Astrocyte of the hippocampus (primary cell): ENCODE measurements around the gene MMP1.

Experiments used
- DNase-seq: peaks from one replicate; pipeline ENCODE4 v3.0.0; 2011; ENCODE audit warnings: low read depth, low spot score

The MMP1 gene

DNA sequence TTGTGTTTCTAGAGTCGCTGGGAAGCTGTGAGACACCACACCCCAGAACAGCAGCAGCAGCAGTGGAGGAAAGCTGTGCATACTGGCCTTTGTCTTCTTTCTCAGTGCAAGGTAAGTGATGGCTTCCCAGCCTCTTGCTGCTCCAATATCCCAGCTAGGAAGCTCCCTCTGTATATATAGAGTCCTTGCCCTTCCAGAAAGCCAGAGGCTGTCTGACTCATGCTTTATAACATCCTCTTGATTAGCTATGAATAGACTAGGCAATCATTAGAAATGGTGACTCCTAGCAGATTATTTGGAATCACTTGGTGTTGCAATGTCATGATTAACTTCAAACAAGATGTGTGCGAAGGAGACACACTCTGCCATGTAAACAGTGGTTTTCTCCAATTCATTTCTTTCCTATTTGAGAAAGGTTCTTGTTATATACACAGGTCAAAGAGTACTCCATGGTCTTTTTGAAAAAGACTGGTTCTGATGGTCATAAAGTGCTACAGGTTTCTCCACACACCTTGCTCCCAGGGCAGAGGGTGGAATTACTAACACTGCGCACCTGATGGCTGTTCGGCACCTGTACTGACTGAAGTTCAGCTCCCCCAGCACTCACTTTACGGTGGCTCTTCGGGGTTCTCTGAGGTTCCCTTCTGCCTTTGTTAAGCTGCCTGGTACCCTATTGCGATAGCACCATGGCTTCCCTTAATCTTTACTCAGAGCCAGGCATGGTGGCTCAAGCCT is at the start of gene MMP1:
TSS of gene MMP1 (minus strand) at position 149 of the 735 bp plus-strand sequence. CDS start at position 81, 68 bp downstream.
- peak; percentile 17 for DNase-seq

DNA sequence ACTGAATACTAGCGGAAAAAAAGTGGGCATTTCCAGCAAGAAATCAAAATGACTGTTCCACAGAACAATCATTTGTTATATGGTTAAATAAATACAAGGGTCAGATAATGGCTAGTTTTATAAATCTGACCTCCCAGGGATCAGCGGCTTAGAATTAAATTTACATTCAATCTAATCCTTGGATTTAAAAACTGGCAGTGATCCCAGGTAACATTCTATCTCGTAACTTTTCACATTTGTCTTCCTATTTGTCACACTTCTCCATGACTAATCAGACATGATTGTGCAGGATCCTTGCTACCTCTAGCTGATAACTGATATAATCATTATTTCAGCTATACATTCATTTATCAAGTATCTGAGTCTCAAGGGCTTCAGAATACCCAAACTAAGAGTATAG is 48.3 kb upstream of the MMP1 start:
- no peak for DNase-seq

- DNase-seq: no peak
Measured at GRCh38 chr11:102843489-102843888, 45.5 kb upstream of the MMP1 start, which contains the start of gene MMP3. MMP3 (minus strand) TSS chr11:102843609; CDS start chr11:102843546, 63 bp downstream.

DNA sequence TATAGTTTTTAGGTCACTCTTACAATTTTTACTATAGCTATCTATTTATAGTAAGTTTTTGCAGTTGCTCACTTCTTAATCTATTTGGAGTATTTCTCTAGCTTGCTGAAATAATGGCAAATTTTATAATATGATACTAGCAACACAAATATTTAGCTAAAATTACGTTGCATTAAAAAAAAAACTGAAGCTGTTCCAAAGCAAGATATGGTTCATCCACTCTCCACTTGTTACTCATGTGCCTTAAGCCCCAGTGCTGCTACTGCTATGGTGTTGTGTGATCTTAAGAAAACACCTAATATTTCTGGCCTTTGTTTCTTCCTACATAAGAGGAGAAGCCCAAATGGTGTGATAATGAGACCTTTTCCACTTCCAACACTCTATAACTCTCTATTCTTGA is 45.0 kb upstream of the MMP1 start:
- no peak for DNase-seq

- no peak for DNase-seq
Measured at GRCh38 chr11:102840018-102840417, 42.1 kb upstream of the MMP1 start.

DNA sequence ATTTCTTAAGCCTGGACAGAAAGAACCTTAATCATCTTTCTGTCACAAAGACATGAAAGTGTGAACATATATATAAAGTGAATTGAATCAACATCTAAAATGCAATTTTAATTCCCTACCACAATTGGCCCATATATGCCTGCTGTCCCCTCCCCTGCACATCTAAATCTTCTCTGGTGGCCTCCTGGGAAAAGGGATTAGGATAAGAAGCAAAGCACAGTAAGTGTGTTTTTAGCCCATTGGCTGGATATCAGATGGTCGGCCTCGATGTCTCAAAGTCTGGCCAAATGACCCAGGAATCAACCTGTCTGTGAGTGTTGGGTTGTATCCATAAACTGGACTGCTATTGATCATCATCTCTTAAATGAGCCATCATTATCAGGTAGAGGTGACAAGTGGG is 39.7 kb upstream of the MMP1 start:
- no peak for DNase-seq

GRCh38 chr11:102837156-102837555 is 39.2 kb upstream of the MMP1 start:
- DNase-seq: no peak

GRCh38 chr11:102836290-102836875 is 38.4 kb upstream of the MMP1 start:
- peak; percentile 61 for DNase-seq

DNA sequence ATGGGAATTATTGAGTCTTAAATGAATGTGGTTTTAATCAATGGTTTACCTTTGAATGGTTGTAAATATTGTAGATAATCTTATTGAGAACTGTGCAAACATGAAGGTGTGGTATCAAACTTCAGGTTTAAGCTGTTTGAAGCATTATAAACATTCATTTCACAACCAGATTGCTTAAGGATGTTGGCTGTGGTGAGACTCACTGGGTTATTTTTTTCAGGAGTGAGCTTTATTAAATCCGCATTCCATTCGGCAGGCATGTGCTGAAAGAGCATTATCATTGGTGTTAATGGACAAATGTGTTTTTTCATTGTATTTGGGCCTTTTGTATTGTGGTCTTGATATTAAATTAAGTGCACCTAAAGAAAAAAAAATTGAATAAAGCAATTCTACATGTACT is 35.8 kb upstream of the MMP1 start:
- no peak for DNase-seq

- no peak for DNase-seq
Measured at GRCh38 chr11:102832612-102833011, 34.7 kb upstream of the MMP1 start.

GRCh38 chr11:102831489-102832440 is 33.8 kb upstream of the MMP1 start:
- peak; percentile 47 for DNase-seq

- no peak for DNase-seq
Measured at GRCh38 chr11:102831128-102831488, 33.1 kb upstream of the MMP1 start.

- peak; percentile 25 for DNase-seq
Measured at GRCh38 chr11:102830001-102830727, 32.2 kb upstream of the MMP1 start.

DNA sequence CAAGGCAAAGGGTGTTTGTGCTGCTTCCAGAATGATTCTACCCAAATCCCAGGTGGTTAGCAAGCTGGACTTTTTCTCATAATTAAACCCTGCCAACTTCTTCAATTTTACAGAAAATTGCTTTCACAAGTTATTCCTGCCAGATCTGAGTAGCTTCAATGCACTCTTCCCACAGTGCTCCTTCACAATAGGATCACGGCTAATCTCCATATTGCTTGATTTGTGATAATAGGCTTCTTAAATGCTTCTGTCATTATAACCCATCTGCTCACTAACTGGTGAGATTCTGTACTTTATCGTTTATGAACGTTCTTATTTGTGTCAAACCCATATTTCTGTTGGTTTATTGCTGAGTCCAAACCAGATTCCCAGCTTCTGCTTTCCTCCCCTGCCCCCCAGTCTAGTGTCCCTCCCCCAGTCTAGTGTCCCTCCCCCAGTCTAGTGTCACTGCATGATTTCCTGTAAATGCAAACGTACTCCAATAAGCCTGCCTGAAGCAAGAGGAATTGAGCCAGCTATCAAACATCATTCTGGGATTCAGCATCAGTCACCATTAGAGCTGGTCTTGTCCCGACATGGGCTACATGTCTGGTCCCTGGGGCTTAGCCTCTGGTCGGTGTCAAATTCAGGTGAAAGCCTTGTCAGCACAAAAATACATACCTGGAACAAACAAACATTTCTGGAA is 31.5 kb upstream of the MMP1 start:
- DNase-seq: no peak

- no peak for DNase-seq
Measured at GRCh38 chr11:102824556-102824955, 26.6 kb upstream of the MMP1 start.

DNA sequence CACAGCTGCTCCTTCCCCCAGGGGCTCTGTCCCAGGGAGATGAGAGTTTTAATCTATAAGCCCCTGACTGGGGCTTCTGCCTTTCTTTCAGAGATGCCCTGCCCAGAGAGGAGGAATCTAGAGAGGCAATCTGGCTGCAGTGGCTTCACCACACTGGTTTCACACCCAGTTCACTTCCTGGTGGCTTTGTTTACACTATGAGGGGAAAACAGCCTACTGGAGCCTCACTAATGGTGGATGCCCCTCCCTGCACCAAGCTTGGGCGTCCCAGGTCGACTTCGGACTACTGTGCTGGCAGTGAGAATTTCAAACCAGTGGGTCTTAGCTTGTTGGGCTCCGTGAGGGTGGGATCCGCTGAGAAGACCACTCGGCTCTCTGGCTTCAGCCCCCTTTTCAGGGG is 21.5 kb upstream of the MMP1 start:
- DNase-seq: no peak

DNA sequence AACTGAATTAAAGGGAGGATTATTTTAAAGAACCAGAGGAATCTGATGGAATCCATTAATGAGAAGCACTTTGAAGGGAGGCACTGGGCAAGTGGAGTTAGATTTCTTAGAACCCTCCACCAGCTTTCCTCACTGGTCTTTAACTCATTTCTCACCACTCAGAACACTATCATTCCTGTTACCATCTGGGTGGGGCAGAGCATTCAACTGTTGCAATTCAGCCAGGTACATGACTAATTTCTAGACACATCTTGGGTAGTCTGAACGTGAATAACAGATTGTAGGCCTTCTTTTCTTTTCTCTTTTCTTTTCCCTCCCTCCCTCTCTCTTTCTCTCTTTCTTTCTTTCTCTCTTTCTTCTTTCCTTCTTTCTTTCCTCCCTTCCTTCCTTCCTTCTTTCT is 15.5 kb upstream of the MMP1 start:
- no peak for DNase-seq

DNA sequence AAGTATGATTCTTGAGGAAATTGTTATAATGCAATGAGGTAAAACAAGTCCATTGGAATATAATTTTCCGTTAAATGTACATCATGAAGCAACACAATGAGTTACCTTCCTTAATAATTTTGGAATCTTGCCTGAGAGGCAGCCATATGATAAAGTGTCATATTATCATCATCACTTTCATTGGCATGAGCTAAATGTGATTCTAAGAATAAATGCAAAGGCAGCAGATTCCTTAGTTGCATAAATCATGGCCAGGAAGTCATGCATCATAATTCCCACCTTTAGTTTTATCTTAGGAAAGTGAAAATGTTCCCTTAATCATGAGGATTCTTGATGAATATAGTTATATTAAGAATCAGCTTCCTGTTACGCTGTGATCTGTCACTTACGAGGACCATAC is 14.2 kb upstream of the MMP1 start:
- no peak for DNase-seq

DNA sequence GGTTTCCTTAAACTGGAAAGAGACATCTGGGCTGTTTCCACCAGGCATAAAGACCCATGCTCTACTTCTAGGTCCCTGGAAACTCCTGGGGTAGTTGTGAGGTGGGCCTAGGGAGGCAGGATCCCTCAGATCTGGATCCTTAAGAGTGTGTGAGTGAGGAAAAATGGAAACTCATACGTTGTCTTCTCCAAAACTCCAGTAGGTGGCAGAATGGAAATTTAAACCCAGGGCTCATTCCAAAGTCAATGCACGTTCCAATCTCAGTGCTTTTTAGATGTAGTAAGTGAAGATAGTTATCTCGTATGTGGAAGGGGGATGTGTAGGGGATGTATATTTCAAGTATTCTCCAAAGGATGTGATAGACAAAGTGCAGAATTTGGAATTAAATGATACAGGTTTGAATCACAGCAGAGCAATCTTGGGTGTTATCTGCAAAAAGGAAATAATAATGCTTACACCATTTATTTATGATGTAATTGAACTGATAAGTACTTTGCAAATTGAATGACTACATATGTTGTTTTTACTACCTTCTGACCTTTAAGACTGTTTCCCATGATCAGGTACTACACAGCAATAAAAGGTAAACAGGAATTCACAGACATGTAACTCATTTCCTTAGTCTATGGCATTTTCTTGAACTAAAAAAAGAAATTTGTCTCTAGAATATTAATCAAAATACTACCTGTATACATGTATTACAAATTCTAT is 13.1 kb upstream of the MMP1 start:
- peak; percentile 55 for DNase-seq

- DNase-seq: no peak
Measured at GRCh38 chr11:102809971-102810370, 12.0 kb upstream of the MMP1 start.
